ENCODE data around the gene ARRB1. TPM values are rescaled to one million over a fixed set of nuclear protein-coding genes. Genes with fewer than 3 reads are reported as not detected.
"Not testable (repeated sequence)": the region's sequence is repeated elsewhere in the genome, so short reads cannot be mapped to it uniquely, and the experiment has no call there.

ARRB1 gene
- total RNA-seq, 1 donor from 2014 or later: 22.7 TPM

DNA sequence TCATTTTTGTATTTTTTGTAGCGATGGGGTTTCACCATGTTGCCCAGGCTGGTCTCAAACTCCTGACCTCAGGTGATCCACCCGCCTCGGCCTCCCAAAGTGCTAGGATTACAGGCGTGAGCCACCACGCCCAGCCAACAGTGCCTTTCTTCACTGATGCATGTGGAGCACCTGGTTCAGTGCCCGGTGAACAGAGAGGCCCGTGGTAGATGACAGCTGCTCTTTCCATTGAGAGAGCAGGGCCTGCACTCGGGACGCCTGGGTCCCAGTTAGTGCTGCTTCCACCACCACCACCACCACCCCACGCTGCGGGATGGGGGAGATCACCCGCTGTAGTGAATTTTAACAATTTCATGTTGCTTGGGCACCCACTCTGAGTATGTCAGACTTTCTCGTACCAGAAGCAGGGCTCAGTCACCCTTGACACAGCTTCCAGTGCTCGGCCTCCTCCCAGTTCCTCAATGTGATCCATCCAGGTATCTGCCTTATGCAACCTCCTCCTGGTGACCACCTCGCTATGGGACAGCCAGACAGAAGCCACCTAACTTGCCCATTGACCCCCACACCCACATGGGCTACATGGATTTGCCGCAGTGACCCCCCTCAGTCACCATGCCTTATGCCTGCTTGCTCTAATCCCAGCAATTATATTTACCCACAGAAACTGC lies 36.6 kb downstream of the ARRB1 start:
- no peak for DNase-seq
- H3K4me3 Mint-ChIP-seq: no peak overlapping the region
- no peaks in the 10 kb centered on the region for H3K27me3 Mint-ChIP-seq
- H3K27ac Mint-ChIP-seq: no peak overlapping the region
- peaks cover 12% of the 10 kb centered on the region for H3K4me1 Mint-ChIP-seq
- peaks cover 2% of the 10 kb centered on the region for H3K36me3 Mint-ChIP-seq (ENCODE audit: low read depth)
- H3K9me3 Mint-ChIP-seq: no peaks in the 10 kb centered on the region
- intact Hi-C loops (cut with micrococcal nuclease): no loop called here

DNA sequence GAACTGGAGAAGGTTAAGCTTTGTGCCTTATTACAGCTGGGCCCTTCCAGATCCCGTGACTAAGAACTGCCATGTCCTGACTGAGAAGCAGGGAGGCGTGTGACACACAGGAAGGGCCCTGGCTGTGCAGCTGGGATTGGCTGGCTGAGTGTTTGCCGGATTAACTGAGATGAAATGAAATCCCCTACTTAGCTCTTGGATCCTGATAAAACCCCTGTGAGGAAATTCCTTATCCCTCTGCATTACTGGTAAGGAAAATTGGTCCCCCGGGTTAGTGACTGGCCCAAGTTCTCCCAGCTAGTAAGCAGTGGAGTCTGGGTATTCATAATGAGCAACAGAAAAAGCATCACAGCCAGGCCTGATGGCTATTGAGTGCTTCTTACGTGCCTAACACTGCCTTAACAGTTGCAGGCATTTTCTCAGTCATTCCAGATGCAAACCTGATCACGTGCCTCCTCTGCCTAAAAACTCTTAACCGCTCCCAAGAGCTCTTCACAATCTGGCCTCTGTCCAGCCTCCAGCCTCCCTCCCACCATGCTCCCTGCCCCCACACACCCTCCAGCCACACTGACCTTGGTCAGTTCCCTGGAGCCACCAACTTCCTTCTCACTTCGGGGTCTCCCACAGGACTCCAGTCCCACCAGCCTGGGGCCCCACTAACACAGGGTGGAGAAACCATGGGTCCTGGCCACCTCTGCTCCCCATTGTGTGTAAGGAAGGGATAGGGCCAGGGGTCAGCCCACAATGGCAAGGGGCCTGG lies 37.8 kb downstream of the ARRB1 start:
- H3K27ac Mint-ChIP-seq: no peak overlapping the region
- H3K9me3 Mint-ChIP-seq: no peaks in the 10 kb centered on the region
- H3K27me3 Mint-ChIP-seq: no peaks in the 10 kb centered on the region
- intact Hi-C loops (cut with micrococcal nuclease): no loop called here
- no peak for DNase-seq
- H3K36me3 Mint-ChIP-seq (ENCODE audit: low read depth): peaks cover 2% of the 10 kb centered on the region
- peaks cover 12% of the 10 kb centered on the region for H3K4me1 Mint-ChIP-seq
- no peak overlapping the region for H3K4me3 Mint-ChIP-seq

DNA sequence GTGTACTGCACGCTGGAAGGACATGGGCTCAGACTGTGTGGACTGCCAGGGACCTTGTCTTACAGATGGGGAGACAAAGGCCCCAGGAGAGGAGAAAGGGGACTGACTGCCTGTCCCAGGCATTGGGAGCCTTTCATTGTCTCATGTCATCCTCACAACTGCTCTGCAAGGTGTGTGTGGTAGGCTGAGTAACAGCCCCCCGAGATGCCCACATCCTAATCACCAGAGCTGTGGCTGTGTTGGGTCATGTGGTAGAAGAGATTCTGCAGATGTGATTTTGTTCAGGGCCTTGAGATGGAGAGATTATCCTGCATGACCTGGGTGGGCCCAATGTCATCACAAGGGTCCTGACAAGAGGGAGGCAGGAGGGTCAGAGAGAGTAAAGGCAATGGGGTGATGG lies 39.1 kb downstream of the ARRB1 start:
- no peak for DNase-seq
- H3K27me3 Mint-ChIP-seq: no peaks in the 10 kb centered on the region
- intact Hi-C loops (cut with micrococcal nuclease): no loop called here
- H3K27ac Mint-ChIP-seq: no peak overlapping the region
- H3K36me3 Mint-ChIP-seq (ENCODE audit: low read depth): peaks cover 2% of the 10 kb centered on the region
- no peaks in the 10 kb centered on the region for H3K9me3 Mint-ChIP-seq
- peaks cover 12% of the 10 kb centered on the region for H3K4me1 Mint-ChIP-seq
- no peak overlapping the region for H3K4me3 Mint-ChIP-seq

DNA sequence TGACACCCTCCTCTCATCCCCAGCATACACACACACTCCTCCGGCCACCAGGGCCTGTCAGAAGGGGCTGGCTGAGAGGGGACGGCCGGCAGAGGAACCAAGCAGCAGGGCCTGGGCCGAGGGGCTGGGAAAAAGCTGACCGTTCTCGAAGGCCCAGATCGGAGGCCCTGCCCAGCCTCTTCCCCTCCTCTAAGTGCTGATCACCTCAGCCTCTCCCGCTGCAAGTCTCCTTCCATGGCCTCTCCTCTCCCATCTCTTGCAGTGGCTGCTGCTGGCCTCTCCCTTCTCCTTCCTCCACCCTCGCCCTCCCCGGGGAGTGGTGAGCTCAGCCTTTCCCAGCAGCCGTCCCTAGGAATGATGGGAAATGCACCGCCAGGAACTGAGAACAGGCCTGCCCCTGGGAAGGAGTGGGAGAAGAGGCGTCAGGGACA lies 39.6 kb downstream of the ARRB1 start:
- no peaks in the 10 kb centered on the region for H3K27me3 Mint-ChIP-seq

DNA sequence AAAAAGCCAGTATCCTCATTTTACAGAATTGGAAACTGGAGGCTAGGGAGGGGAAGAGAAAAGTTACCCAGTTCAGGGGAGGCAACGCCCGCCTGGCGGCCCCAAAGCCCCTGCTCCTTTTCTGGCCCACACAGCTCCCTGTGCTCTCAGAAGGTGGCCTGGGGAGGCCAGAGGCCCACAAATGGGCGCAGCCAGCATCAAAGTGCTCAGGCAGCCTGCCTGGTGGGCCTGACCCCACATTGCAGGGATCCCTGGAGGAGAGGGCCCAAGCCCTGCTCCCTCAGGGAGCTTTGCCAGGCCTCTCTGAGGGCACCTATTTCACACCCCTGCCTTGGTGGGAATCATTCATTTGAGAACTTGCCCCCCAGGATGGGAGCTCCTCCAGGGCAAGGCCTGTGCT lies 42.5 kb downstream of the ARRB1 start:
- H3K9me3 Mint-ChIP-seq: no peaks in the 10 kb centered on the region
- no peaks in the 10 kb centered on the region for H3K27me3 Mint-ChIP-seq
- intact Hi-C loops (cut with micrococcal nuclease): no loop called here
- H3K36me3 Mint-ChIP-seq (ENCODE audit: low read depth): peaks cover 2% of the 10 kb centered on the region
- no peak overlapping the region for H3K27ac Mint-ChIP-seq
- H3K4me3 Mint-ChIP-seq: no peak overlapping the region
- peaks cover 5% of the 10 kb centered on the region for H3K4me1 Mint-ChIP-seq
- no peak for DNase-seq

More for the DNA sequence above, 39.6 kb downstream of the ARRB1 start:
- Mint-ChIP-seq H3K36me3 (ENCODE audit: low read depth) (peaks cover 2% of the 10 kb centered on the region), H3K4me1 (peaks cover 12% of the 10 kb centered on the region), H3K27ac (no peak overlapping the region), H3K9me3 (no peaks in the 10 kb centered on the region), H3K4me3 (no peak overlapping the region)
- intact Hi-C loops (cut with micrococcal nuclease): no loop called here
- DNase-seq: no peak

DNA sequence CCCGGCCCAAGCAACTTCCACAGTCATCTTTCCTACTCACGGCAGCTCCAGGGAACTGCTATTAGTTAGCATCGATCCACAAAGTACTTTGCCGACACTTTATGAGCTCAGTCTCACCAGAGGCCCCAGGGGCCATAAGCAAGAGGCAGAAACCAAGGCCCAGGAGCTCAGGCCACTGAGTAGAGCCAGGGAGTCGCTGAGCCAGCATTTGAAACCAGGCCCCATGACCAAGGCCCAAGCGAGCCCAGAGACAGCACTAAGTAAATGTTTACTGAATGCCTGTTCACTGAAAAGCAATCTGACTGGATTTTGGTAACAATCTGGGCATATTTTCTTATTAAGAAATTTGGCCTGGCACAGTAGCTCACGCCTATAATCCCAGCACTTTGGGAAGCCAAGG lies 43.3 kb downstream of the ARRB1 start:
- intact Hi-C loops (cut with micrococcal nuclease): no loop called here
- H3K36me3 Mint-ChIP-seq (ENCODE audit: low read depth): peaks cover 2% of the 10 kb centered on the region
- no peak overlapping the region for H3K4me3 Mint-ChIP-seq
- peaks cover 5% of the 10 kb centered on the region for H3K4me1 Mint-ChIP-seq
- H3K27me3 Mint-ChIP-seq: no peaks in the 10 kb centered on the region
- no peak for DNase-seq
- H3K9me3 Mint-ChIP-seq: no peaks in the 10 kb centered on the region
- no peak overlapping the region for H3K27ac Mint-ChIP-seq

DNA sequence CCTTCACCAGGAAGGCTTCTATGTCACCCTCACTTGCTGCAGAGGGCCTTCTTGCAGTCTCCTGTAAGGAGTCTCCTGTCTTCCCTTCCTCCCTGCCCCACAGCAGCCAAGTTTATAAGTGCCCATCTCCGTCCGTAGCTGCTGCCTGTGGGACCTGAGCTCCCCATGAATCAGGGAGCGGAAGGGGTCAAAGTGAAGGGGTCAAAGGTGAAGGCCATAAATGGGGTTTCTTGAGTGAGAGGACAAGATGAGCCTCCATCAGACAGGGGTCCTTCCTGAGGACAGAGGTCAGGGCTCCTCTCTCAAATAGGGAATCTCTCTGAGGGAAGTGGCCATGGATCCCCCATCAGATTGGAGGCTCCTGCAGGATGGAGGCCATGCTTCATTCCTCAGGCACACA lies 44.4 kb downstream of the ARRB1 start:
- Mint-ChIP-seq H3K4me1 (peaks cover 2% of the 10 kb centered on the region), H3K36me3 (ENCODE audit: low read depth) (no peaks in the 10 kb centered on the region), H3K27ac (no peak overlapping the region), H3K9me3 (no peaks in the 10 kb centered on the region), H3K4me3 (no peak overlapping the region), H3K27me3 (no peaks in the 10 kb centered on the region)
- intact Hi-C loops (cut with micrococcal nuclease): no loop called here
- DNase-seq: no peak

DNA sequence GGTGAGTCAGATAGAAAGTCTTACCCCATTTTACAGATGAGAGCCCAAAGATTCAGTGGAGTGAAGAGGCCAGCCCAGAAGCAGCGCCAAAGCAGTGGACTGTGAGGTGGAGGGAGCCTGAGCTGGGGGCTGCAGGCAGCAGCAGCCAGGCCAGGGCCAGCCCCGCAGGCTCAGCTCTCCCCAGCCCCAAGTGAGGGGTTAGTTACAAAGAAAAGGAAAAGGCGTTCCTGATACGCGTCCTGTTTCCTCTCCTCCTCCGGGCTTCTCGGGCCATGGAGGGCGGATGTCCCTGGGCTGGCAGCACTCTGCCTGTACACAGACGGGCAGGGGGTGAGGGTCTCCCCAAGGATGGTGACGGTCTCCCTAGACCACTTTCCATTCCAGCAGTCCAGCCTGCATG lies 44.9 kb downstream of the ARRB1 start:
- Mint-ChIP-seq H3K4me3 (no peak overlapping the region), H3K27ac (no peak overlapping the region), H3K9me3 (no peaks in the 10 kb centered on the region), H3K27me3 (no peaks in the 10 kb centered on the region), H3K36me3 (ENCODE audit: low read depth) (no peaks in the 10 kb centered on the region), H3K4me1 (peaks cover 2% of the 10 kb centered on the region)
- intact Hi-C loops (cut with micrococcal nuclease): no loop called here
- no peak for DNase-seq

DNA sequence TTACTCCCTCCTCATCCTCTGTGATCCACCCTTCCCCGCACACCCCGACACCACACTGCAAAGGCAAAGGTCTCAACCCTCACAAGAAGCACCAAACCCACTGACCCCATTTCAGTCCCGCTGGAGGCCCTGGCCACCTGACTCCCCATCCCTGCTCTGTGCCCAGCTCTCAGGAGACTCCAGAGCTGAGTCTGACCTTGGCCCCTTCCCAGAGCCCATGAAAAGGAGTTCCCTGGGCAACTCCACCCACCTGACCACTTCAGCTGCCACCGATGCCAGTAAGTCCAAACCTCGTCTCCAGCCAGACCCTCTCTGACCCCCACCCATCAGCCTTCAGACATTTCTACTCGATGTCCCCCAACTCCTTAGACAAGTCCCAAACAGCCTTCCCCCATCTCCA lies 45.5 kb downstream of the ARRB1 start:
- no peak overlapping the region for H3K4me3 Mint-ChIP-seq
- H3K4me1 Mint-ChIP-seq: peaks cover 2% of the 10 kb centered on the region
- H3K27ac Mint-ChIP-seq: no peak overlapping the region
- no peak for DNase-seq
- no peaks in the 10 kb centered on the region for H3K36me3 Mint-ChIP-seq (ENCODE audit: low read depth)
- intact Hi-C loops (cut with micrococcal nuclease): no loop called here
- no peaks in the 10 kb centered on the region for H3K9me3 Mint-ChIP-seq
- no peaks in the 10 kb centered on the region for H3K27me3 Mint-ChIP-seq

DNA sequence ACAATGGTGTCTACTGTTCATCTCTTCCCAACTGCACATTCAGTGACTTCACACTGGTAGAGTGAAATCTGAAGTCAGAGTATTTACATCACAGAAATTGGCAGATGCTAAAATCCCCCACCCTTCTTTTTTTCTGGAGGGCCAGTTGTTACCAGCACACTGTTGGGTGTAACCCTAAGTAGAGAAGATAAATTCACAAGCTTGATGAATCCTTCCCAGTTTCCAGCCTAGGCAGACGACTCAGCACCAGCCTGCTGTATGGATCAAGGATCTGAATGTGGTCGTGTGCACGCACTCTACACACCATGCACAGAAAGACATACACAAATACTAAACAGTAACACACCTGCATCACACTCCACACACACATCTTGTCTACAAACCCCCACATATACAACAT lies 46.0 kb downstream of the ARRB1 start:
- Mint-ChIP-seq H3K27ac (no peak overlapping the region), H3K4me1 (peaks cover 2% of the 10 kb centered on the region), H3K9me3 (no peaks in the 10 kb centered on the region), H3K4me3 (no peak overlapping the region), H3K27me3 (no peaks in the 10 kb centered on the region), H3K36me3 (ENCODE audit: low read depth) (no peaks in the 10 kb centered on the region)
- DNase-seq: no peak
- intact Hi-C loops (cut with micrococcal nuclease): no loop called here

DNA sequence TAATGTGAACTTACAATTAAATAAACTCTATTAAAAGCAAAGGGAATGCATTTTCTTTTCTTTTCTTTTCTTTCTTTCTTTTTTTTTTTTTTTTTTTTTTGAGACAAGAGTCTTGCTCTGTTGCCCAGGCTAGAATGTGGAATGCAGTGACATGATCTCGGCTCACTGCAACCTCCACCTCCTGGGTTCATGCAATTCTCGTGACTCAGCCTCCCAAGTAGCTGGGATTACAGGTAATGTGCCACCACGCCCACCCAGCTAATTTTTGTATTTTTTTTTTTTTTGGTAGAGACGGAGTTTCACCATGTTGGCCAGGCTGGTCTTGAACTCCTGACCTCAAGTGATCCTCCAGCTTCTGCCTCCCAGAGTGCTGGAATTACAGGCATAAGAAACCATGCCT lies 46.5 kb downstream of the ARRB1 start:
- H3K9me3 Mint-ChIP-seq; DNase-seq; H3K27me3 Mint-ChIP-seq; H3K4me1 Mint-ChIP-seq; H3K36me3 Mint-ChIP-seq (ENCODE audit: low read depth); intact Hi-C loops (cut with micrococcal nuclease); H3K27ac Mint-ChIP-seq; H3K4me3 Mint-ChIP-seq: not testable (repeated sequence)

DNA sequence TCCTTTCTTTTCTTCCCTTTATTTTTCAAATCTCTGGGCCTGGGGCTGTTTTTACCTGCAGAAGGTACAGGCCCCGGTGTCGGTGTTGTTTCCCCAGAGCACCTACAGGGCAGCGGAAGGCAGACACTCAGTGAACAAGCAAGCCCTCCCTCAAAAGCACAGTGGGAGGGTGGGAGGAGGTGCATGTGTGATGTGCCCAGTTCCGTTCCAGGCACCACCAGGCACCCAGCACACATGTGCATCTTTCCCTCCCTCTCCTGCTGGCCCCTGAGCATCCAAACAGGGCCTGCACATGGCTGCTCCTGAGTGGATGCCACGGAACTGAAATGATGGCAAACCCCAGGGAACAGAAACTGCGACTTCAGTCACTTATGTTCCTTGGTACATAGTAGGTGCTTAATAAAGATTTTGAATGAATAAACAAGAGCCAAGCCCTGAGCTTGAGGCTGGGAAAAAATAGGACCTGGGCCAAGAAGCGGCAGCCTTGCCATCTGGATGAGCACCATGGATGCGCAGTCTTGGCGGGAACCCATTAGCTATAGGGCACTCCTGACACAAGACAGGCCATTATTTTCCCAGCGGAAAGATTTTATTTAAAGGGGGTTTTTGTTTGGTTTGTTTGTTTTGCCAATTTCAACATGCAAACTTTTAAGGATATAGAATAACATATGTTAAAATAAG lies 47.8 kb downstream of the ARRB1 start:
- Mint-ChIP-seq H3K27me3 (no peaks in the 10 kb centered on the region), H3K36me3 (ENCODE audit: low read depth) (no peaks in the 10 kb centered on the region), H3K4me1 (peaks cover 2% of the 10 kb centered on the region), H3K4me3 (no peak overlapping the region), H3K27ac (no peak overlapping the region), H3K9me3 (no peaks in the 10 kb centered on the region)
- intact Hi-C loops (cut with micrococcal nuclease): no loop called here
- no peak for DNase-seq

DNA sequence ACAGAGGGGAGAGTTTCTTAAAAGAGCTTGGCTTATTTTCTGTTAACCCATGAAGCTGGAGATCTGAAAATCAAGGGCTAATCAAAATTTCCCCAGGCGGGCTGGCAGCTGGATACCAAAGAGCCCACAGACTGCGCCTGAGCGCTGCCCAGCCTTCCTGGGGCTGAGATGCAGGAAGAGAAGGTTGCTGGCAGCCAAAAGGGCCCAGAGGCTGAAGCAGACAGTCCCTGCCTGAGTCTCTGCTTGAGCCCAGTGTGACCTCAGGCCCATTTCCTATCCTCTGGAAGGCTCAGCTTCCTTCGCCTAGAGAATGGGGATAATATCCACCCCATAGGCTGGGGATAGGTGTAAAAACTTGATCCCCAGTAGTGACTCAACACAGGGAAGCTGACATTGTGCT lies 49.1 kb downstream of the ARRB1 start:
- peaks cover 2% of the 10 kb centered on the region for H3K4me1 Mint-ChIP-seq
- no peak for DNase-seq
- no peak overlapping the region for H3K27ac Mint-ChIP-seq
- H3K27me3 Mint-ChIP-seq: no peaks in the 10 kb centered on the region
- no peaks in the 10 kb centered on the region for H3K36me3 Mint-ChIP-seq (ENCODE audit: low read depth)
- no peak overlapping the region for H3K4me3 Mint-ChIP-seq
- intact Hi-C loops (cut with micrococcal nuclease): no loop called here
- H3K9me3 Mint-ChIP-seq: no peaks in the 10 kb centered on the region

DNA sequence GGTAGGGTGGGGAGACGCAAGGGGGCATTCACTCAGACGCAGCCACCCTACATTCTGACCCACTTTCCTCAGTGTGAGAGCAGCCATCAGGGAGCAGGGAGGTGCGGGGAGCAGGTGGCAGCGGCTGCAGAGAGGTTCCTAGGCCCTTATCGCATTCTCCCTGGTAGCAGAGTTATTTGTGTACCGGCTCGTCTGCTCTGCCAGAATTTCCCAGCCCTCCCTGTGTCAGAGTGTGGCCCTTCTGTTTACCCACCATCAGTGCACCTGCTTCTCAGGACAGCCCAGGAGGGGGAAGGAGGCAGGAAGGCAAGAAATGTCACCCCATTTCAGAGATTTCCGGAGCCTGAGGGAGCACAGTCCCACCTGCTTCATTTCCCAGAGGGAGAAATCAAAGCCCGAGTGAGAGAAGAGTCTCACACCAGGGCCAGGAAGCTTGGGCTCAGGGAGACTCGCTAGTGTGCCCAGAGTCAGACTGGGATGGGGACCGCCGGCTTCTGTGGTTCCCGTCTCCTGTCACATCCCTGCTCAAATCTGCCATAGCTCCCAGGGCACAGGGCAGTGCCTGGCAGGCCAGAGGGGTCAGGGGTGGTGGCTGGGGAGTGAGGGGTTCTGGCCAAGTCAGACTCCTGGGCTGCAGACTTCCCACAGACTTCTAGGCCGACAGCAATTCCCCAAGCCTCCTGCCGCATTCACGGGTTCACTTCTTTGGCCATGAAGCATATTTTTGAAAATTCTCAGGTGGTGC lies 49.7 kb downstream of the ARRB1 start:
- Mint-ChIP-seq H3K9me3 (no peaks in the 10 kb centered on the region), H3K4me1 (no peaks in the 10 kb centered on the region), H3K36me3 (ENCODE audit: low read depth) (peaks cover 2% of the 10 kb centered on the region), H3K27ac (no peak overlapping the region), H3K4me3 (no peak overlapping the region), H3K27me3 (no peaks in the 10 kb centered on the region)
- intact Hi-C loops (cut with micrococcal nuclease): no loop called here
- DNase-seq: no peak
